ENCODE data around the gene KCNN3.

KCNN3 gene

GRCh38 chr1:154784416-154784815 lies 85.7 kb downstream of the KCNN3 start:
- H3K36me3 Mint-ChIP-seq (ENCODE audit: low read depth) = peaks cover 2% of the 10 kb centered on the region
- H3K27me3 Mint-ChIP-seq (ENCODE audit: low read depth) = no peaks in the 10 kb centered on the region
- peaks cover 20% of the 10 kb centered on the region for H3K4me1 Mint-ChIP-seq (ENCODE audit: low read depth)
- peak overlapping the region; percentile 55 for H3K4me3 Mint-ChIP-seq
- H3K9me3 Mint-ChIP-seq = no peaks in the 10 kb centered on the region
- H3K27ac Mint-ChIP-seq = peak overlapping the region; percentile 92
- no peak for DNase-seq (ENCODE audit: low spot score)

DNA sequence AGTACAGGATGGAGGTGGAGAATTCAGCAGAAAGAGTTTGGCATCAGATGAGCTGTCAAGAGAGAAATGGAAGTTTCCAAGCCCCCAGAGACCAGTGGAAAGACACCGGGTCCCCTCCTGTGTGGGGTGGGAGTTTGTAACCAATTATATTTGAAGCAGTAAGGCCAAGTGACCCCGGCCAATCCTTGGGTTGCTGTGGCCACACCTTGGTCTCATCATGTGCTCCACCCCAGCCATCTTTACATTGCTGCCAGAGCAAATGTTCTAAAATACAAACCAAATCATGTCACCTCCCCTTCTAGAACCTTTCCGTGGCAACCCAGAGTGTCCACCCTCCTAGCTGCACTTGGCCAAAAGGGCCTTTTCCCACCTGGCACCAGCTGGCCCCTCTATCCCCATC lies 86.1 kb downstream of the KCNN3 start:
- H3K4me3 Mint-ChIP-seq = no peak overlapping the region
- H3K36me3 Mint-ChIP-seq (ENCODE audit: low read depth) = peaks cover 2% of the 10 kb centered on the region
- H3K27ac Mint-ChIP-seq = peak overlapping the region; percentile 92
- H3K4me1 Mint-ChIP-seq (ENCODE audit: low read depth) = peaks cover 20% of the 10 kb centered on the region
- peaks cover under 1% of the 10 kb centered on the region for H3K9me3 Mint-ChIP-seq
- H3K27me3 Mint-ChIP-seq (ENCODE audit: low read depth) = no peaks in the 10 kb centered on the region
- no peak for DNase-seq (ENCODE audit: low spot score)

DNA sequence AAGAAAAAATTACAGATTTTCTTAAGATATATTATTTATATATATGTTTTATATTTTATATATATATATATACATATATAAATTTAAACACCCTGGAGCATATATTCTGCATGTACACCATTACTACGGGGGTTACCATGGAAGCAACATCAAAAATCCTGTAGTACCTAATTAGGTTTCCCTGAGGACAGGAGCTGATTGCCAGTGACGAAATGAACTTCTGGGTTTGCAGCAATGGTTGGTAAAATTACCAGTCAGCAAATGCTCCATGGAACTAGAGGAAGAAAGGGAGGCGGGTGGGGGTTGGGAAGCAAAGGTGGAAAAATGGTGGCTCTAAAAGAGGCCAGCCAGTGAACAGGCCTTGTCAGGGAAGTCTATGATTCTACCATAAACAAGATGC lies 89.5 kb downstream of the KCNN3 start:
- peaks cover 4% of the 10 kb centered on the region for H3K9me3 Mint-ChIP-seq
- H3K27ac Mint-ChIP-seq = no peak overlapping the region
- no peaks in the 10 kb centered on the region for H3K27me3 Mint-ChIP-seq (ENCODE audit: low read depth)
- peaks cover 2% of the 10 kb centered on the region for H3K36me3 Mint-ChIP-seq (ENCODE audit: low read depth)
- no peak overlapping the region for H3K4me3 Mint-ChIP-seq
- peaks cover 16% of the 10 kb centered on the region for H3K4me1 Mint-ChIP-seq (ENCODE audit: low read depth)
- no peak for DNase-seq (ENCODE audit: low spot score)

DNA sequence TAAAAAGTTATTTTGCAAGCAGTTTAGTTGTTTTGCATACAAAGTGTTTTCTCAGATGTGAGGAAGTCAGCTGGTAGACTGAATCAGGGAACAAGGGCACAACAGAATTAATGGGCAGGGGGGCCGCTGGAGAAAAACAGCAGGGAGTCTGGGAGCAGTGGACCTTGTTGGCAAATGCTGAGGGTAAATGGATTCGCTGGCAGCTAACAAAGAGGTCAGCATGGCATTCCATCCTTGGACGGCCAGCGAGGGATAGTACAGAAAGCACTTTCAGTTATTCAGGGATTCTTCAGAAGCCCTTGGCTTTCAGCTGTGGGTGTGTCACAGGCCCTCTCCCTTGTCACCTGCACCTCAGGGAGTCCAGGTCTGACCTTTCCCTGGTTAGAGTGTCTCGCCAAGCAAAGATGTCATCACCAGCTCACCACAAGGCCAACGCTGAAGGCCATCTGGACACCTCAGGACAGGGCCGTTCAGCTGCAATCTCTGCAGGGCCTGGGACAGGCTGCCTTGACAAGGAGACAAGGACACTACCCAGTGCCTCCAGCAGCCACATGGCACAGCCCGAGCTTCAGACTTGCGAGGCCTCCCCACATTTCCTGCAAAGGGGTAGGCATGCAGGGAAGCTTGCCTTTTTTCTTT lies 90.4 kb downstream of the KCNN3 start:
- peaks cover 11% of the 10 kb centered on the region for H3K4me1 Mint-ChIP-seq (ENCODE audit: low read depth)
- no peaks in the 10 kb centered on the region for H3K27me3 Mint-ChIP-seq (ENCODE audit: low read depth)
- no peak for DNase-seq (ENCODE audit: low spot score)
- H3K27ac Mint-ChIP-seq = no peak overlapping the region
- peaks cover 4% of the 10 kb centered on the region for H3K9me3 Mint-ChIP-seq
- H3K4me3 Mint-ChIP-seq = no peak overlapping the region
- no peaks in the 10 kb centered on the region for H3K36me3 Mint-ChIP-seq (ENCODE audit: low read depth)

GRCh38 chr1:154778944-154779343 lies 91.1 kb downstream of the KCNN3 start:
- Mint-ChIP-seq H3K27ac (no peak overlapping the region), H3K36me3 (ENCODE audit: low read depth) (no peaks in the 10 kb centered on the region), H3K9me3 (peaks cover 4% of the 10 kb centered on the region), H3K27me3 (ENCODE audit: low read depth) (no peaks in the 10 kb centered on the region), H3K4me3 (no peak overlapping the region), H3K4me1 (ENCODE audit: low read depth) (peaks cover 4% of the 10 kb centered on the region)
- no peak for DNase-seq (ENCODE audit: low spot score)

GRCh38 chr1:154778275-154778674 lies 91.8 kb downstream of the KCNN3 start:
- no peak for DNase-seq (ENCODE audit: low spot score)
- H3K36me3 Mint-ChIP-seq (ENCODE audit: low read depth) = no peaks in the 10 kb centered on the region
- H3K4me1 Mint-ChIP-seq (ENCODE audit: low read depth) = no peaks in the 10 kb centered on the region
- no peak overlapping the region for H3K4me3 Mint-ChIP-seq
- no peak overlapping the region for H3K27ac Mint-ChIP-seq
- no peaks in the 10 kb centered on the region for H3K27me3 Mint-ChIP-seq (ENCODE audit: low read depth)
- H3K9me3 Mint-ChIP-seq = peaks cover 4% of the 10 kb centered on the region

DNA sequence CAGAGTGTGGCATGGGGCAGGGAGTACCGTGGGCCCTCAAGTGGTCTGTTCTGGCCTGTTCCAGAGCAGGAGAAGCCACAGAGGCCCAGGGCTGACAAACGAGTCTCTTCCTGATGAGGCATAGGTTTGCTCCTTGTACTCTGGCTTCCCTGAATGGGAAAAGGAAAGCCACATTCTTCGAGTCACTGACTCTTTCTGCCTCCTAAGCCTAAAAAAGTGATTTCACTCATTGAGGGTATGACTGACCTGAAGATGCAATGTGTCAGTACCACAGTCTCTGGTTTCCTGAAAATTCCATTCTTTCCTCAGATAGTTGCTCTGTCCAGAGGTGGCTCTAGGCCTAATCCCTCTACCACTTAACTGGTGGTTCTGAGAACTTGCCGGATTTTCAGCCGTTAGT lies 92.3 kb downstream of the KCNN3 start:
- H3K36me3 Mint-ChIP-seq (ENCODE audit: low read depth) = no peaks in the 10 kb centered on the region
- no peaks in the 10 kb centered on the region for H3K4me1 Mint-ChIP-seq (ENCODE audit: low read depth)
- H3K9me3 Mint-ChIP-seq = peaks cover 4% of the 10 kb centered on the region

DNA sequence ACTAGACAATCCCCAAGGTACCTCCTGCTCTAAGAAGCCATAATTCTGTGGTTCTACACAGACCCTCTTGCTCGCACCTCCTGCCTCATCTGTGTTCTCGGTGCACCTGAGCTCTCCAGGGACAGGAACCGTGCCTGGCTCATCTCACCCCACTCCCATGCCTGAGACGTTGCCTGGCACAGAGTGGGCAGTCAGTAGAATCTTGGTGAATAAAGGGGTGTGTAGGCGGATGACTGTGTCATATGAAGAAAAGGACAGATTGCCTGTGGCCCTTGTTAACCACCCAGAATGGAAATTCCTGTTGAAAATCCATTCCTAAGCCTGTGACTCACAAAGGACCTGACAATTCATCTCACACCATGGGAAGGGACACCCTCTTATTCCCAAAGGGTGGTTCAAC lies 92.9 kb downstream of the KCNN3 start:
- Mint-ChIP-seq H3K27ac (no peak overlapping the region), H3K9me3 (peaks cover 4% of the 10 kb centered on the region), H3K27me3 (ENCODE audit: low read depth) (no peaks in the 10 kb centered on the region), H3K36me3 (ENCODE audit: low read depth) (no peaks in the 10 kb centered on the region), H3K4me3 (no peak overlapping the region), H3K4me1 (ENCODE audit: low read depth) (no peaks in the 10 kb centered on the region)
- no peak for DNase-seq (ENCODE audit: low spot score)

More for the DNA sequence above, 92.3 kb downstream of the KCNN3 start:
- H3K27me3 Mint-ChIP-seq (ENCODE audit: low read depth) = no peaks in the 10 kb centered on the region
- H3K4me3 Mint-ChIP-seq = no peak overlapping the region
- H3K27ac Mint-ChIP-seq = no peak overlapping the region
- no peak for DNase-seq (ENCODE audit: low spot score)

- Mint-ChIP-seq H3K9me3 (peaks cover 4% of the 10 kb centered on the region), H3K27ac (no peak overlapping the region), H3K4me1 (ENCODE audit: low read depth) (peaks cover 2% of the 10 kb centered on the region), H3K27me3 (ENCODE audit: low read depth) (no peaks in the 10 kb centered on the region), H3K36me3 (ENCODE audit: low read depth) (no peaks in the 10 kb centered on the region), H3K4me3 (no peak overlapping the region)
- DNase-seq (ENCODE audit: low spot score) = no peak
These were observed 94.2 kb downstream of the KCNN3 start for GRCh38 chr1:154775621-154776605.

- Mint-ChIP-seq H3K36me3 (ENCODE audit: low read depth) (no peaks in the 10 kb centered on the region), H3K4me1 (ENCODE audit: low read depth) (peaks cover 2% of the 10 kb centered on the region), H3K27me3 (ENCODE audit: low read depth) (no peaks in the 10 kb centered on the region), H3K4me3 (no peak overlapping the region), H3K27ac (no peak overlapping the region), H3K9me3 (peaks cover 4% of the 10 kb centered on the region)
- DNase-seq (ENCODE audit: low spot score) = no peak
These were observed 95.8 kb downstream of the KCNN3 start for GRCh38 chr1:154774175-154774855.

DNA sequence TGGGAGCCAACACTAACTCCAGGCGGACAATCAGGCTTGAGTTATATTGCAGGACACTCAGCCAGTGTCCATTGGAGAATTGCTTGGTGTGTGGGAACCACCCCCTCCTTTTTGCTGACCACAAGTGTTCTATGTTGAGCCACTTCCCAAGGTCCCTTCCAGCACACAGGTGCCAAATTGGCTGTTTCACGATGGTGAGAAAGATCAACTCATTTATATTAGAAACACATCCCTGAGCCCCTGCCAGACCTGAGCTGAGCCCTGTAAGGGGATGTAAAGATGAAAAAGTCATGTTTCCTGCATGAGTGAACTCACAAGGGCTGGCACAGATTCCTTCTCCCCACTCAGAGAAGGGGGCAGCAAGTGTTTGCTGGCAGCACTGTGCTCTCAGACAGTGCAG lies 96.5 kb downstream of the KCNN3 start:
- Mint-ChIP-seq H3K36me3 (ENCODE audit: low read depth) (no peaks in the 10 kb centered on the region), H3K4me3 (no peak overlapping the region), H3K27ac (no peak overlapping the region), H3K4me1 (ENCODE audit: low read depth) (peaks cover 2% of the 10 kb centered on the region), H3K27me3 (ENCODE audit: low read depth) (no peaks in the 10 kb centered on the region), H3K9me3 (no peaks in the 10 kb centered on the region)
- DNase-seq (ENCODE audit: low spot score) = no peak

GRCh38 chr1:154772606-154773506 lies 97.2 kb downstream of the KCNN3 start:
- no peaks in the 10 kb centered on the region for H3K27me3 Mint-ChIP-seq (ENCODE audit: low read depth)
- DNase-seq (ENCODE audit: low spot score) = no peak
- H3K4me3 Mint-ChIP-seq = no peak overlapping the region
- H3K36me3 Mint-ChIP-seq (ENCODE audit: low read depth) = no peaks in the 10 kb centered on the region
- no peak overlapping the region for H3K27ac Mint-ChIP-seq
- H3K4me1 Mint-ChIP-seq (ENCODE audit: low read depth) = peaks cover 2% of the 10 kb centered on the region
- H3K9me3 Mint-ChIP-seq = no peaks in the 10 kb centered on the region

- Mint-ChIP-seq H3K36me3 (ENCODE audit: low read depth) (no peaks in the 10 kb centered on the region), H3K4me1 (ENCODE audit: low read depth) (peaks cover 2% of the 10 kb centered on the region), H3K27ac (no peak overlapping the region), H3K9me3 (no peaks in the 10 kb centered on the region), H3K27me3 (ENCODE audit: low read depth) (no peaks in the 10 kb centered on the region), H3K4me3 (no peak overlapping the region)
- no peak for DNase-seq (ENCODE audit: low spot score)
These were observed 98.0 kb downstream of the KCNN3 start for GRCh38 chr1:154772056-154772455.

All from T-helper 2 cell treated with Interferon-gamma antibody and Interleukin-4, amounts not matched to agents 5 μg/mL and 100 μg/mL, for 36 hours (primary cell).